KMS-11 (cell line): Measurements from ENCODE around the gene PRDX5.

Source experiments
- H2AFZ ChIP-seq: fragments of 200-600 bp; sonication (generic); 2 replicates; pipeline ENCODE4 v1.6.1; 2016; ENCODE audit warnings: antibody characterized with exemption, mixed run types, low read depth
- H3K27ac ChIP-seq: fragments of 200-600 bp; sonication (generic); 2 replicates; pipeline ENCODE4 v1.6.1; 2016; ENCODE audit warnings: mild to moderate bottlenecking, mixed run types
- H3K27me3 ChIP-seq: fragments of 200-600 bp; sonication (generic); 2 replicates; pipeline ENCODE4 v1.6.1; 2017; ENCODE audit warnings: mild to moderate bottlenecking, low read depth, mixed run types, moderate library complexity; ENCODE audit not compliant: insufficient read depth
- H3K36me3 ChIP-seq: fragments of 200-600 bp; sonication (generic); 2 replicates; pipeline ENCODE4 v1.6.1; 2017; ENCODE audit warnings: mild to moderate bottlenecking, mixed run types; ENCODE audit not compliant: insufficient read depth
- H3K4me1 ChIP-seq: fragments of 200-600 bp; sonication (generic); 2 replicates; pipeline ENCODE4 v1.6.1; 2016; ENCODE audit warnings: mild to moderate bottlenecking, low read depth, mixed run types; ENCODE audit not compliant: poor library complexity, severe bottlenecking
- H3K4me2 ChIP-seq: fragments of 200-600 bp; sonication (generic); 2 replicates; pipeline ENCODE4 v1.7.0; 2016; ENCODE audit warnings: mild to moderate bottlenecking, mixed run types
- H3K4me3 ChIP-seq: fragments of 200-600 bp; sonication (generic); IDR thresholded peaks from 2 replicates; pipeline ENCODE4 v1.6.1; 2017; ENCODE audit warnings: low read depth, low read length, mixed read lengths; ENCODE audit not compliant: insufficient read depth
- H3K79me2 ChIP-seq: fragments of 200-600 bp; sonication (generic); 2 replicates; pipeline ENCODE4 v1.6.1; 2016; ENCODE audit warnings: low read depth, mixed run types; ENCODE audit not compliant: insufficient read depth
- H3K9ac ChIP-seq: fragments of 200-600 bp; sonication (generic); 2 replicates; pipeline ENCODE4 v1.6.1; 2016; ENCODE audit warnings: mild to moderate bottlenecking, mixed run types
- H4K20me1 ChIP-seq: fragments of 200-600 bp; sonication (generic); 2 replicates; pipeline ENCODE4 v1.6.1; 2016; ENCODE audit warnings: mild to moderate bottlenecking, mixed run types; ENCODE audit not compliant: insufficient read depth
- CTCF ChIP-seq: fragments of 200-600 bp; sonication (generic); conservative IDR thresholded peaks from 2 replicates; pipeline ENCODE4 v1.6.1; 2017; ENCODE audit warnings: low read depth, mild to moderate bottlenecking, antibody characterized with exemption, low read length, moderate library complexity, mixed read lengths

PRDX5 gene

GRCh38 chr11:64275841-64276240 is 42.1 kb upstream of the PRDX5 start:
- Histone ChIP-seq H3K27me3 (no peaks in the 10 kb centered on the region), H2AFZ (no peak overlapping the region), H4K20me1 (no peaks in the 10 kb centered on the region), H3K27ac (no peak overlapping the region), H3K4me3 (no peak overlapping the region), H3K79me2 (no peaks in the 10 kb centered on the region), H3K9ac (no peak overlapping the region), H3K4me1 (peaks cover 6% of the 10 kb centered on the region), H3K36me3 (no peaks in the 10 kb centered on the region), H3K4me2 (no peak overlapping the region)
- no peak for TF ChIP-seq CTCF

GRCh38 chr11:64276653-64277431 is 41.1 kb upstream of the PRDX5 start:
- Histone ChIP-seq H3K27me3 (no peaks in the 10 kb centered on the region), H3K4me2 (no peak overlapping the region), H4K20me1 (no peaks in the 10 kb centered on the region), H3K79me2 (no peaks in the 10 kb centered on the region), H3K4me1 (peaks cover 4% of the 10 kb centered on the region), H3K27ac (no peak overlapping the region), H2AFZ (no peak overlapping the region), H3K36me3 (no peaks in the 10 kb centered on the region), H3K4me3 (no peak overlapping the region), H3K9ac (no peak overlapping the region)
- no peak for TF ChIP-seq CTCF

DNA sequence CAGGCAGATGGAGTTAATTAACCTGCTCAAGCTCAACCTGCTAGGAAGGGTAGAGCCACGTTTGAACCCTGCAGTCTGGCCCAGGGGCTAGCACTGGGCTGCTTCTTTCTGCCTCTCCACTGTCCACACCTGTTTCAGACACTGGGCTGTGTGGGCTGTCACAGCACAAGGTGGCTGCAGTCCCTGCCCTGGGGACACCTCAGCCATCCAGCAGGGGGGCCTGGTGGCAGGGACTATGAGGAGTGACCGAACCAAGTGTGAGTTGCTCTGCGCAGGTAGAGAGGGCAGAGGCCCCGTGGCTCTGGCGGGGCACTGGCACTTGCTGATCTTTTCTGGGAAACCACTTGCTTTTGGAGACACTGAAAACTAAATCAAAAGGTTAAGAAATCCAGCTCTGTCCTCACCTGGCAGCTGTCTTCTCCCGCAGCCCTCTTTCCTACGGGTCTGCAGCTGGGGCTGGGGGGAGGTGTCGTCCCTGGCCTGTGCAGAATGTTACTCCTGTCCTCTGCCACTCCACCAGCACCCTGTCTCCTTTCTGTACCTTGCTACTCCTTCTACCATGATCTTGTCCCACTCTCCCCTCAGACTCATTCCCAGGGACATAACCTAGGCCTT is 39.2 kb upstream of the PRDX5 start:
- H3K27ac ChIP-seq = no peak overlapping the region
- no peak overlapping the region for H3K4me2 ChIP-seq
- H3K9ac ChIP-seq = no peak overlapping the region

More for the DNA sequence above, 39.2 kb upstream of the PRDX5 start:
- Histone ChIP-seq H3K4me3 (no peak overlapping the region), H3K36me3 (no peaks in the 10 kb centered on the region), H3K79me2 (peaks cover 8% of the 10 kb centered on the region; the same call in 1 of the 2 replicates), H2AFZ (no peak overlapping the region), H4K20me1 (no peaks in the 10 kb centered on the region), H3K27me3 (no peaks in the 10 kb centered on the region), H3K4me1 (peaks cover 13% of the 10 kb centered on the region)
- TF ChIP-seq CTCF = no peak
